Activated CD4-positive, CD25-positive, alpha-beta regulatory T cell (primary cell): ENCODE results near the gene NFKBIL1.

Source experiments
- DNase-seq, 4 experiments: peaks; one replicate each; lab custom pipeline; 2025; lab: John Stamatoyannopoulos, UW

NFKBIL1 gene

DNA sequence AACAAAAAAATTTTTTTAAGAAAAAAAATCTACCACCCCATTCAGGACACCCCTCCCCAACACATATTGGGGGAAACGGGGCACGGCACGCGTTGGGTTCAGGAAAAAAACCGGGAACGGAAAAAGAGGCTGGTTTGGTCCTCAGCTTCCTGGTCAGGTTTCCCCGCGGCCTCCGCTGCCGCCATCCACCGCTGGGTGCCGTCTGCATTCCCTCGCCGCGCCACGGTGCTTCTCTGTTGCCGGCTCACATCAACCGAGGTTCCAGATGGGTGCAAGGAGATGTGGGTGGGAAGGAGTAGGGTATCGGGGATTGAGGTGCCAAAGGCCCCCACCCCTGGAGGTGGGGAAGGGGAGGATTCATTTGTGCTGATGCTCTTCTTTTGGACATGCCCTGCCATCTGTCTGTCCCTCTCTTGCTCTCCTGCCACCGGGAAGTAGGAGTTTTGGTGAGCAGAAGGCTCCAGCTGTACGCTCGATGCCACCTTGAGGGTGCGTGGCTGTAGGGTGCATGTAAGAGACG, 12.8 kb upstream of the NFKBIL1 start:
- DNase-seq = no peak

DNA sequence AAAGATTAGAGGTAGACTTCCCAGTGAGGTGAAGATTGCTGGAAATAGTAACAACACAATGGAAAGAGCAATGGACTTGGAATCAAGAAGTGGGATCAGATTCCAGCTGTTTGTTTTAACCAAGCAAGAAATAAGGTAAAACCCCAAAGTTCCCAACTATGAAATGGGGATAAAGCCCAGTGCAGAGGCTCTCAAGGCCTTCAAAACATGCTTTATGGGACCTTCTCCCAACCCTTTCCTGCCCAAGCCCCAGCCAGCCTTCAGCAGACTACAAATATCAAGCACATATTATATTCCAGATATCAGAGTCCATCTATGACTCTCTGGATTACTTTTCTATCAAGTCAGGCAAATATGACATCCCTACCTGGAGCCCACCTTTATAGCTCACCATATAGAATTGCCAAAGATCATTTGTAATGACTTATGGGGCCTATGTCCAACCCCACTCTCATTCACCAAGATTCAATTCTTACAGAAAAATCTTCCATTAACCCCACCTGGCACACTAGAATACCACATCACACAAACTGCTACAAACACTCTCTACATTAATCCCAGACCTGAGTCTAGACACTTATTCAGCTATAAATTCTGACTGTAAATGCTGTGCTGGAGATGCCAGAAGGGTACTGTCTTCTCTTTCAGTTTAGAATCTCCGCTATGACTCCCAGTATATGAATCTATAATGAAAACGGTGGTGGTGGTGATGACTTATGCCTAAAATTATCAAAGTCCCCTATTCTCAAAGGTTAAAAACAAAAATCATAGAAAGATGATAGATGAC, 11.7 kb upstream of the NFKBIL1 start:
- DNase-seq = no peak

DNA sequence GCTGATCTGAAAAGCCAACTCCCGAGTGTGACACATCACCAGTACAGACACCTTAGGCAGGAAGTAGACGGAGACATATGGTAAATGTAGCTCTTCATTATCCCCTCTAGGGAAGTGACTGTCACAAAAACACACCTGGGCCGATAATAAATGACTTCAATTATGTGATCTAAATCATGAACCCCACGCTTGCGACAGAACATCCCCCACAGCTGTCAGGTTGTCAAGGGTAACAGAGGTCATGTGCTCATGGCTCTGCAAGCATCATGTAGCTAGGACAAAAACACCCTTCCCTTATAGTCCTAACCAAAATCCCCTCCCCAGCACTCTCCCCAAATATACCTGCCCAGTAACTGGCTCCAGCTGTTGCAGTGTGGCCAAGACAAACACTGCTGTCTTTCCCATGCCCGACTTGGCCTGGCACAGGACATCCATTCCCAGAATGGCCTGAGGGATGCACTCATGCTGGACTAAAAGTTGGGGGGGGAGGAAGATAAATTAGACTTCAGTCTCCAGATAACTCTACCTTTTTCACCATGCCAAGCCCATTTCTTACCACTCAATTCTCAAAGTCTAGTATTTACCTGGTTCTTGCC, 8.5 kb upstream of the NFKBIL1 start:
- DNase-seq = no peak

- no peak for DNase-seq
These were observed 6.8 kb upstream of the NFKBIL1 start for GRCh38 chr6:31540640-31541039.

GRCh38 chr6:31541059-31541657, 6.2 kb upstream of the NFKBIL1 start:
- peak in 2 of 4 experiments; percentile 41 to 57 for DNase-seq

DNA sequence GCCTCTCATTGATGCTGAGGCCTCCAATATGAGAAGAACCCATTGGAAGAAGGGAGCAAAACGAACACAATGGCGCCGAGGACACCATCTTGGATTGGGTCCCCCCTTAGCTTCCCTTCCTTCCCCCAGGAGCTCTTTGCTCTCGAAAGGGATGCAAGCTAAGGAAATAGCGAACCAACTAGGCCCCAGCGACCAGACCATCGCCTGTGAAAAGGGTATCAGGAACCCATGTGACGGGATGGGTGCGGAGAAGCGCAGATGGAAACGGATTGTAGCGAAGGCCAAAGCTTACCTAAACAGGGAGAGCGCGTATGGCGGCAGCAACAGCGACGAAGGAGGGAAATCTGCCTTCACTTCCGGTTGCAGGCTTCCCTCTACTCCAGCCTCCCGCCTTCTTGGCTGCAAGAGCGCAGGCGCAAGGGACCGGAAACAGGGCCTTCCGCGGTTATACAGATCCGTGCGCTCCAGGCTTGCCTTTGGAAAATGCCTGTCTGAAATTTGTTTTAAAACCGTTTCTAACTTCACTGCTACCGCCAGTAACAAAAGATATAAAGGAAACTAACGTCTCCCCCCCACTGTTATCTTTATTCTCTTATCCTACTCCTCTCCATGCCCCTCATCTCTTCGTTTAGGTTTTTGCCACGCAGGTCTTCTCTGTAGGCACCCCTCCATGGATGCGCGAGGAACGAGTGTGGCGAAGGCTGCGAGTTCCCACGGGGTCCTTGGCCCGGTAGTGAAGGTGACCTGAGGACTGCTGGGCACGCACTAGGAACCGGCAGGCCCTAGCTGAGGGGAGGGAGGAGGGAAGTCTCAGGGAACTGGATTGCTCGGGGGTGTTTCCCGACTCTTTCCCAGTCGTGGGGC, 5.5 kb upstream of the NFKBIL1 start, which contains the start of gene DDX39B:
TSS of gene DDX39B (minus strand) at position 346 of the 864 bp plus-strand sequence. CDS start 1,471 bp downstream, outside the sequence.
- peak; percentile 73 to 87 (median 84) for DNase-seq

- DNase-seq = no peak
These were observed 3.8 kb upstream of the NFKBIL1 start for GRCh38 chr6:31543639-31544038.

DNA sequence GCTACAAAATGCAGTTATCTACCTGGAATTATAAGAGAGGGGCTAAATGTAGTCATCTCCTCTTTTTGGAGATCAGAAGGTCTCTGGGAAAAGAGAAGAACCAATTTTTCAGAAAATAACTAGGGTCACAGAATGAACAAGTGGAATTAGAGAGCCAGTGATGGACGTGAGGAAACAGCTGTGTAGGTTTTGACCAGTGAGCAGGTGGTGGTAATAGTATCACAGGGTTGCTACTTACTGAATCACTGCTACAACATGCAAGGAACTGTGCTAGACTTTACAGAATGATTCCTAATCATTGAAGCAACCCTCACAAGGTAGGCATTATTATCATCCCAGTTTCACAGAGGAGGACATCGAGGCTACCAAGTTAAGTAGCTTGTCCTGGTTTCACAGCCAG, 2.7 kb upstream of the NFKBIL1 start:
- DNase-seq = no peak

DNA sequence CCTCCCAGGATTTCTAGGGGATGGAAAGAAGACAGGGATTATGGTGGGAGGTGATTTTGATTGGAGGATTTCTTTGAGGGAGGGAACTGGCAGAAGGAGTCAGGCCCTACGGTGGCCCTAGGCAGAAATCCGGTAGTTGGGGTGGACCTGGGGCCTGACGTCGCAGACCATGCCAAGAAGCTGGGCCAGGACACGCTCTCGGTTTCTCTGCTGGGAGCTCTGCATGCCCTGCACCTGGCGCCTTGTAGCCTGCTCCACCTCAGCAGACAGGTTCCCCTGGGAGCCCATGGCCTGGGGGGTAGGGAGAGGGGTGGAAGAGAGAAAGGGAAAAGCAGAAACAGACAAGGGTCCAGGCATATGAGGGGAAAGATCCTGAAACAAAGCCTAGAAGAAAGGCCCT, 2.1 kb upstream of the NFKBIL1 start:
- DNase-seq = no peak

DNA sequence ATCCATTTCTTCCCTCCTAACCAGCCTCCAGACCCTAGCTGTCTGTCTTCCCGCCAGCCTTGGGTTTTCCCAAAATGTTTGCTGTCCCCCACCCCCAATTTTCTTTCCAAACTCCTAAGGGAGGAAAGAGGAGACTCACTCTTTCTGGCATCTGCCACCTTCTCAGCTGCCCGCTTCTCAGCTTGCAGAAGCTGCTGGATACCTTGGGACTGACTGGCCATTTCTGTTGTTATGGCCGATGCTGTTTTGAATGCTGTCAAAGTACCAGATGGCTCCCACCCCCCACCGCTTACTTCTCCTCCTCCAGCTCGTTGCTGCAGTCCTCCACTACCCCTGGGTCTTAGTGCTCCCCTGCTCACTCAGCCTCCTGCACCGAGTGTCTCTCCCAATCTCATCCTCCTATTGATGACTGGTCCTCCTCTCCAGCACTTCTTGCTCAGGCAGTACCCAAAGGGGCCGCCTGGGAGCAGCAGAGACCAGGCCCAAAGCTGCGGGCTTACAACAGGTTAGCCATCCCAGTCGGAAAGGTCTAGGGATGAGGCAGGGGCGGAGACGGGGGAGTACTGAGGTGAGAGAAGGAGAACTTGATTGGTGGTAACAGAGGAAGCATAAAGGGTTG, 960 bp upstream of the NFKBIL1 start, which contains the start of gene ATP6V1G2:
TSS of gene ATP6V1G2 (minus strand) at position 270 of the 619 bp plus-strand sequence. CDS start at position 221, 49 bp downstream.
- DNase-seq = peak; percentile 58 to 86 (median 68)

- DNase-seq = no peak
These were observed 527 bp downstream of the NFKBIL1 start for GRCh38 chr6:31547727-31548543.

GRCh38 chr6:31548544-31548873, 1.1 kb downstream of the NFKBIL1 start:
- no peak for DNase-seq

GRCh38 chr6:31551371-31551770, 4.0 kb downstream of the NFKBIL1 start:
- peak; percentile 27 to 43 (median 42) for DNase-seq

- DNase-seq = no peak
These were observed 8.9 kb downstream of the NFKBIL1 start for GRCh38 chr6:31556307-31556706.

DNA sequence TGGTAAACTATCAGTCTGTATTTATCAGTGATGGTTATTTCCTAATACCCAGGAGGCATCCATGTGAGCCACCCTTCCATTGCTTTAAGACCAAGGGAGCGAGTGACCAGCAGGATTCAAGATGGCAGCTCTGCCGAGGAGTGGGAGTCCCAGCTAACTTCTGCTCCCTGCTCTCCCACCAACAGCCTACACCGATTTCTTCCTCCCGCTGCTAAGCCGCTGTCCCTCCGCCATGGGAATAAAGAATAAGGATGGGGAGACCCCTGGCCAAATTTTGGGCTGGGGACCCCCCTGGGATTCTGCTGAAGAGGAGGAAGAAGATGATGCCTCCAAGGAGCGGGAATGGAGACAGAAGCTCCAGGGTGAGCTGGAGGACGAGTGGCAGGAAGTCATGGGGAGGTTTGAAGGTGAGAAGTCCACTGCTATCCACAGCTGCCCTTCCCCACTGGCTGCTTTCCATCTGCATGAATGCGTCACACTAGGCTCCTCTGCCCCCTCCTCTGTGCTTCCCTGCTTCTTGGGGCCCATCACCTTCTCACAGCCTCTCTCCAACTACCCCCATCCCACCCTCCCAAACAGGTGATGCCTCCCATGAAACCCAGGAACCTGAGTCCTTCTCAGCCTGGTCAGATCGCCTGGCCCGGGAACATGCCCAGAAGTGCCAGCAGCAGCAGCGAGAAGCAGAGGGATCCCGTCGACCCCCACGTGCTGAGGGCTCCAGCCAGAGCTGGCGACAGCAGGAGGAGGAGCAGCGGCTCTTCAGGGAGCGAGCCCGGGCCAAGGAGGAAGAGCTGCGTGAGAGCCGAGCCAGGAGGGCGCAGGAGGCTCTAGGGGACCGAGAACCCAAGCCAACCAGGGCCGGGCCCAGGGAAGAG, 10.3 kb downstream of the NFKBIL1 start:
- DNase-seq = no peak

- no peak for DNase-seq
These were observed 10.9 kb downstream of the NFKBIL1 start for GRCh38 chr6:31558318-31558625.

GRCh38 chr6:31558631-31559500, 11.5 kb downstream of the NFKBIL1 start:
- peak in 3 of 4 experiments; percentile 26 to 41 (median 32) for DNase-seq

GRCh38 chr6:31559606-31559957, 12.2 kb downstream of the NFKBIL1 start:
- DNase-seq = no peak
